Ascending aorta (tissue), 2 donors: Measurements from ENCODE around the gene ITPK1. TPM values are rescaled to one million over a fixed set of nuclear protein-coding genes. Genes with fewer than 3 reads are reported as not detected.

Source experiments
- DNase-seq, 2 donors: peaks; one replicate each; pipeline ENCODE4 v3.0.0-alpha.2; 2019; ENCODE audit warnings: low spot score in 2 of 2
- H3K27ac ChIP-seq, 2 donors: fragments of 200-600 bp; sonication (generic); one replicate each; pipeline ENCODE4 v1.5.1; 2016 to 2017; ENCODE audit warnings: mild to moderate bottlenecking in 1 of 2
- H3K27me3 ChIP-seq: fragments of 200-600 bp; sonication (generic); one replicate; pipeline ENCODE4 v1.5.1; 2017
- H3K36me3 ChIP-seq, 2 donors: fragments of 200-600 bp; sonication (generic); one replicate each; pipeline ENCODE4 v1.5.1; 2016
- H3K4me1 ChIP-seq, 2 donors: fragments of 200-600 bp; sonication (generic); one replicate each; pipeline ENCODE4 v1.5.1; 2016 to 2017; ENCODE audit warnings: mild to moderate bottlenecking in 1 of 2
- H3K4me3 ChIP-seq, 2 donors: fragments of 200-600 bp; sonication (generic); one replicate each; pipeline ENCODE4 v1.5.1; 2016 to 2017; ENCODE audit warnings: mild to moderate bottlenecking in 1 of 2
- H3K9me3 ChIP-seq, 2 donors: fragments of 200-600 bp; sonication (generic); one replicate each; pipeline ENCODE4 v1.5.1; 2016
- intact Hi-C: fragments of 100-400 bp; cut with DNase I; formaldehyde crosslinking; loops from one replicate; pipeline ENCODE4 v1.15.1; 2023
- total RNA-seq: library from RNA; depleted of rRNA; stranded (reverse); fragments of >200 nt; gene quantifications from one replicate; pipeline ENCODE4 v1.1.0, GENCODE V29; 2016
- TF ChIP-seq, protein P1 (sequence below), 3 experiments: fragments of 200-600 bp in 2 of 3; fragments of 450-650 bp in 1 of 3; sonication (generic) in 2 of 3; IDR thresholded peaks; one replicate each; pipeline ENCODE4 v1.5.1; 2016 to 2019; ENCODE audit warnings: antibody characterized with exemption in 3 of 3, mild to moderate bottlenecking in 1 of 3, moderate library complexity in 1 of 3

ITPK1 gene
- total RNA-seq, 1 donor from 2014 or later: 85.3 TPM

DNA sequence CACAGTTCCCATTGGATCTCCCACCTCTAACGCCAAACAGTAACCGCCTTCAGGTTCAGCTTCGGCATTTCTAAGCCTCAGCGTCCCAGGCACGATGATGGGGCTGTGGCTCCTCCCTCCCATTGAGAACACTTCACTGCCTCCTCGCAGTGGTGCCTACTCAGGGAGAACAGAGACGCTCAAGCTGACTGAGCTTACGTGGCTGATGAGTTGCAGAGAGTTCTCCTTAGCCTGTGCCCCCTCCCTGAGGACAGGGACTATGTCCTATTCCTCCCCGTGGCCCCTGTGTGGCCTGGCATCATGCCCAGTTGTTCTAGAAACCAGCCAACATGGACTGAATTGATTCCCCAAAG lies 87.0 kb downstream of the ITPK1 start:
- Histone ChIP-seq H3K4me1 (no peaks in the 10 kb centered on the region), H3K4me3 (no peak overlapping the region), H3K27me3 (no peaks in the 10 kb centered on the region), H3K9me3 (no peaks in the 10 kb centered on the region), H3K27ac (no peak overlapping the region), H3K36me3 (no peaks in the 10 kb centered on the region)
- intact Hi-C loops: no loop called here
- TF ChIP-seq, protein P1, sequence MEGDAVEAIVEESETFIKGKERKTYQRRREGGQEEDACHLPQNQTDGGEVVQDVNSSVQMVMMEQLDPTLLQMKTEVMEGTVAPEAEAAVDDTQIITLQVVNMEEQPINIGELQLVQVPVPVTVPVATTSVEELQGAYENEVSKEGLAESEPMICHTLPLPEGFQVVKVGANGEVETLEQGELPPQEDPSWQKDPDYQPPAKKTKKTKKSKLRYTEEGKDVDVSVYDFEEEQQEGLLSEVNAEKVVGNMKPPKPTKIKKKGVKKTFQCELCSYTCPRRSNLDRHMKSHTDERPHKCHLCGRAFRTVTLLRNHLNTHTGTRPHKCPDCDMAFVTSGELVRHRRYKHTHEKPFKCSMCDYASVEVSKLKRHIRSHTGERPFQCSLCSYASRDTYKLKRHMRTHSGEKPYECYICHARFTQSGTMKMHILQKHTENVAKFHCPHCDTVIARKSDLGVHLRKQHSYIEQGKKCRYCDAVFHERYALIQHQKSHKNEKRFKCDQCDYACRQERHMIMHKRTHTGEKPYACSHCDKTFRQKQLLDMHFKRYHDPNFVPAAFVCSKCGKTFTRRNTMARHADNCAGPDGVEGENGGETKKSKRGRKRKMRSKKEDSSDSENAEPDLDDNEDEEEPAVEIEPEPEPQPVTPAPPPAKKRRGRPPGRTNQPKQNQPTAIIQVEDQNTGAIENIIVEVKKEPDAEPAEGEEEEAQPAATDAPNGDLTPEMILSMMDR (IDR thresholded peaks at IDR 0.05): no peak
- no peak for DNase-seq

DNA sequence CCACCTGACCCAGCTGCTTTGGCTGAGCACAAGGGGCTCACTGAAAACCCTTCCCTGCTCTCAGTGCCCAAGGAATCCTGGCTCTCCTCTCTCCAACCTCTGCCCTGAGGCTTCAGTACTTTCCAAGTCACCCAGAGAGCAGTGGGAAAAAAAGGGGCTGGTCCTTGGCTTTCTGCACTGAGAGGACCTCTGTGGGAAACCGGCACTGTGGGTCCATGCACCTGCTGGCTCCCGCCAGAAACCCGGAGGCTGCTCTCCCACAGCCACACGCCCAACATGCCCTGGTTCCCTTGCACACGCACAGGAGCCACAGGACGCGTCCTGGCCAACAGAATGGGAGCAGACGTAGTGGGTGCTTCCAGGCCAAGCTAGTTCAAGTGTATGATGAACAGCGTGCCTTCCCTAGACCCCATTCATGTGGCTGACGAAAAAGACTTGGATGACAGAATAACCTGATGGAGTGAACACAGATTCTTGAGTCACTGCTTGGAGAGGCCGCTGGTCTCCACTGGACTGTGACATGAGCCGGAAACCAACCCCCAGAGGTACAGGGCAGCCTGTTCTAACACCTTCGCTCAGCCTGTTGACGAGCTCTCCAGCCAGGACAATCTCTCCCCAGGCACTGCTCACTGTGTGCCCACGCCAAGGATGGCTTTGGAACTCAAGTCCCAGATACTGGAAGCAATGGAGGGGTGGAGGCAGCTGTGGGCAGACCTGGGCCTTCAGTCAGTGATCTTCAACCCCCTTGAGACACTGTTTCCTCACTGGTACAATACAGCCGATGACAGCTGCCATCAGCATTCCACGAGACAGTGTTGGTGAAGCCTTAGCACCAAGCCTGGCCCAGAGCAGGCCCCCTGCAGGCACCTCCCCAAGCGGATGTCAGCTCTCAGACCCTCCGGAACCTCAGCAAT lies 87.7 kb downstream of the ITPK1 start:
- TF ChIP-seq, protein P1 (IDR thresholded peaks at IDR 0.05): no peak
- DNase-seq: no peak
- intact Hi-C loops: no loop called here
- H3K27me3 ChIP-seq: no peaks in the 10 kb centered on the region
- no peaks in the 10 kb centered on the region for H3K36me3 ChIP-seq
- H3K4me1 ChIP-seq: no peaks in the 10 kb centered on the region
- H3K9me3 ChIP-seq: no peaks in the 10 kb centered on the region
- no peak overlapping the region for H3K4me3 ChIP-seq
- H3K27ac ChIP-seq: no peak overlapping the region

DNA sequence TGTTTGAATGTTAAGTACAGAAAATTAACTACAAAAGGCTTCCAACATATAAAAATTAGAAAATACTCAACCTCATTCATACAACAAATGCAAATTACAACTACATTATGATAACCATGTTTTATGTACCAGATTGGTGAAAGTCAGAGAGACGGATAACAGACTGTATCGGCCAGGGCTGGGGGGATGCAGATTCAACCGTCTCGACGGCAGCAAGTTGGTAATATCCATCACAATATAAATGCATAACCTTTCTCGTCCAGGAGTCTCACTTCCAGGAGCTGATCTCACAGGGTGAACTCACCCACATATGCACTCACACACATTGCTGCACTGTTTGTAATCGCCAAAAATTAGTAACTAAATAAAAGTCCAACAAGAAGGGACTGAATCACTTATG lies 89.4 kb downstream of the ITPK1 start:
- intact Hi-C loops: no loop called here
- Histone ChIP-seq H3K27me3 (no peaks in the 10 kb centered on the region), H3K27ac (no peak overlapping the region), H3K9me3 (no peaks in the 10 kb centered on the region), H3K4me3 (no peak overlapping the region), H3K4me1 (no peaks in the 10 kb centered on the region), H3K36me3 (no peaks in the 10 kb centered on the region)
- DNase-seq: no peak
- TF ChIP-seq, protein P1 (IDR thresholded peaks at IDR 0.05): no peak

DNA sequence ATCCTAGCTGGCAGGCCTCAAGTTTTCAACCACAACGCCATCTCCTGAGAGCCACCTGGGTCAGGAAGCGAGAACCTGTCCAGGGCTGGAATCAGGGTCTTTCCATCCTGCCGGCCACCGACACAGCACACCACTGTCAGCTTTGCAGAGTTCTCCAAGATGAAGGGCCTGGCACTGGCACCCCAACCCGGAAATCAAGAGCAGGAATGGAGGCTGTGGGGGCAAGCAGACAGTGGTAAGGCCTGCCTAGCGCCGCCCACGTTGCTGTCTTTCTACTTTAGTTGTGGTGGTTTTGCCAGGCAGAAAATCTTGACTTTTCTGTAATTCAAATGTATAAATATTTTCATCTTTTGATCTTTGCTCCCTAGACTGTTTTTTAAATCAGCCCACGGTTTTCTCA lies 90.7 kb downstream of the ITPK1 start:
- Histone ChIP-seq H3K27ac (no peak overlapping the region), H3K27me3 (no peaks in the 10 kb centered on the region), H3K36me3 (no peaks in the 10 kb centered on the region), H3K9me3 (no peaks in the 10 kb centered on the region), H3K4me3 (no peak overlapping the region), H3K4me1 (no peaks in the 10 kb centered on the region)
- TF ChIP-seq, protein P1 (IDR thresholded peaks at IDR 0.05): no peak
- intact Hi-C loops: no loop called here
- DNase-seq: no peak

DNA sequence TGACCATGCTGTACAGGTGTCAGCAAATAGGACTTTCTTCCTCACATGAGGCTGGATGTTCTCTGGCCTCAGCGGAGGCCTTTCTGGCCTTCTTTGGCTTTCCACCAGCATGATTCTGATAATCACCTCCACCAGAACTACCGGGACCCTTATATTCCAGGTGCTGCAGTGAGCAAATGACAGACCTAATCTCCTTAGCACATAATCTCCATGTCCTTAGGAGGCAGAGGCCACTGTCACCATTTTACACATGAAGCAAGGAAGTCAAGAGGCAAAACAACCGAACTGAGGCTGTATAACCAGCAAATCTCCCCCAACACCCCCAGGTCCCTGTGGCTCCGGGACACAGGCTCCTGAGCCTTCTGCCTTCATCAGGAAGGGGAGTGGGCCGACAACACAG lies 91.2 kb downstream of the ITPK1 start:
- Histone ChIP-seq H3K27ac (no peak overlapping the region), H3K36me3 (no peaks in the 10 kb centered on the region), H3K4me1 (no peaks in the 10 kb centered on the region), H3K27me3 (no peaks in the 10 kb centered on the region), H3K9me3 (no peaks in the 10 kb centered on the region), H3K4me3 (no peak overlapping the region)
- no peak for DNase-seq
- intact Hi-C loops: no loop called here
- TF ChIP-seq, protein P1 (IDR thresholded peaks at IDR 0.05): no peak
